ENCODE results near the gene GAGE12E. TPM values are rescaled to one million over a fixed set of nuclear protein-coding genes. Genes with fewer than 3 reads are reported as not detected.
"Not testable (repeated sequence)": the region's sequence is repeated elsewhere in the genome, so short reads cannot be mapped to it uniquely, and the experiment has no call there.

The GAGE12E gene, protein sequence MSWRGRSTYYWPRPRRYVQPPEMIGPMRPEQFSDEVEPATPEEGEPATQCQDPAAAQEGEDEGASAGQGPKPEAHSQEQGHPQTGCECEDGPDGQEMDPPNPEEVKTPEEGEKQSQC
- polyA plus RNA-seq (ENCODE audit: insufficient read length) = not detected
- long read RNA-seq, donor 1 = 0 reads
- long read RNA-seq, donor 2 = 0 reads
- long read RNA-seq, donor 3 = 0 reads
- long read RNA-seq, donor 4 = 0 reads
- long read RNA-seq, donor 5 = 0 reads
- long read RNA-seq, donor 6 = 0 reads
- long read RNA-seq, donor 7 = 0 reads
- long read RNA-seq, donor 8 = 0 reads

DNA sequence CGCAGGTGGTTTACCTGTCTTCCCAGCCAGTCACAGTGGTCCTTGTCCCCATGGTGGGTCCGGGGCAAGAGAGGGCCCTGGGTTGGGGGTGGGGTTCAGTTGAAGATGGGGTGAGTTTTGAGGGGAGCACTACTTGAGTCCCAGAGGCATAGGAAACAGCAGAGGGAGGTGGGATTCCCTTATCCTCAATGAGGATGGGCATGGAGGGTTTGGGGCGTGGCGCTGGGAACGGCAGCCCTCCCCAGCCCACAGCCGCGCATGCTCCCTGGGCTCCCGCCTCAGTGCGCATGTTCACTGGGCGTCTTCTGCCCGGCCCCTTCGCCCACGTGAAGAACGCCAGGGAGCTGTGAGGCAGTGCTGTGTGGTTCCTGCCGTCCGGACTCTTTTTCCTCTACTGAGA is at the start of gene GAGE12E:
TSS of gene GAGE12E (plus strand) at position 301 of the 400 bp plus-strand sequence. CDS start 1,155 bp downstream, outside the sequence.
- not testable (repeated sequence) for DNase-seq

DNA sequence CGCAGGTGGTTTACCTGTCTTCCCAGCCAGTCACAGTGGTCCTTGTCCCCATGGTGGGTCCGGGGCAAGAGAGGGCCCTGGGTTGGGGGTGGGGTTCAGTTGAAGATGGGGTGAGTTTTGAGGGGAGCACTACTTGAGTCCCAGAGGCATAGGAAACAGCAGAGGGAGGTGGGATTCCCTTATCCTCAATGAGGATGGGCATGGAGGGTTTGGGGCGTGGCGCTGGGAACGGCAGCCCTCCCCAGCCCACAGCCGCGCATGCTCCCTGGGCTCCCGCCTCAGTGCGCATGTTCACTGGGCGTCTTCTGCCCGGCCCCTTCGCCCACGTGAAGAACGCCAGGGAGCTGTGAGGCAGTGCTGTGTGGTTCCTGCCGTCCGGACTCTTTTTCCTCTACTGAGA is 19.2 kb upstream of the GAGE12E start, which contains the start of gene GAGE12C:
TSS of gene GAGE12C (plus strand) at position 301 of the 400 bp plus-strand sequence. CDS start 1,155 bp downstream, outside the sequence.
- DNase-seq = not testable (repeated sequence)

DNA sequence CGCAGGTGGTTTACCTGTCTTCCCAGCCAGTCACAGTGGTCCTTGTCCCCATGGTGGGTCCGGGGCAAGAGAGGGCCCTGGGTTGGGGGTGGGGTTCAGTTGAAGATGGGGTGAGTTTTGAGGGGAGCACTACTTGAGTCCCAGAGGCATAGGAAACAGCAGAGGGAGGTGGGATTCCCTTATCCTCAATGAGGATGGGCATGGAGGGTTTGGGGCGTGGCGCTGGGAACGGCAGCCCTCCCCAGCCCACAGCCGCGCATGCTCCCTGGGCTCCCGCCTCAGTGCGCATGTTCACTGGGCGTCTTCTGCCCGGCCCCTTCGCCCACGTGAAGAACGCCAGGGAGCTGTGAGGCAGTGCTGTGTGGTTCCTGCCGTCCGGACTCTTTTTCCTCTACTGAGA is 9.7 kb upstream of the GAGE12E start, which contains the start of gene GAGE12D:
TSS of gene GAGE12D (plus strand) at position 301 of the 400 bp plus-strand sequence. CDS start 1,155 bp downstream, outside the sequence.
- DNase-seq = not testable (repeated sequence)

DNA sequence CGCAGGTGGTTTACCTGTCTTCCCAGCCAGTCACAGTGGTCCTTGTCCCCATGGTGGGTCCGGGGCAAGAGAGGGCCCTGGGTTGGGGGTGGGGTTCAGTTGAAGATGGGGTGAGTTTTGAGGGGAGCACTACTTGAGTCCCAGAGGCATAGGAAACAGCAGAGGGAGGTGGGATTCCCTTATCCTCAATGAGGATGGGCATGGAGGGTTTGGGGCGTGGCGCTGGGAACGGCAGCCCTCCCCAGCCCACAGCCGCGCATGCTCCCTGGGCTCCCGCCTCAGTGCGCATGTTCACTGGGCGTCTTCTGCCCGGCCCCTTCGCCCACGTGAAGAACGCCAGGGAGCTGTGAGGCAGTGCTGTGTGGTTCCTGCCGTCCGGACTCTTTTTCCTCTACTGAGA is 9.5 kb downstream of the GAGE12E start, which contains the start of gene GAGE12F:
TSS of gene GAGE12F (plus strand) at position 301 of the 400 bp plus-strand sequence. CDS start 1,155 bp downstream, outside the sequence.
- DNase-seq = not testable (repeated sequence)

DNA sequence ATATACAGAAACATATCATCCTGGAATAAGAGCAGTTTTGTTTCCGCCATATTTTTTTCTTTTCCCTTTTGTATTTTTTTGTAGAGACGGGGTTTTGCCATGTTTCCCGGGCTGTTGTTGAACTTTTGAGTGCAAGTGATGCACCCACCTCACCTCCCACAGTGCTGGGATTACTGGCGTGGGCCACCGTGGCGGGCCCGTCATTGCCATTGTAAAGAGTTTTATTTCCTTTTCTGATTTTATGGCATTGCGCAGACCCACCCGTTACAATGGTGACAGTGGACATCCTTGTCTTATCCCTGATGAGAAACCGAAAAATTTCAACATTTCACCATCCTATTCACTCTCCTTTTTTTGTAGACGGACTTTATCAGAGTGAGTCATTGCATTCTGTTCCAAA is 17.6 kb downstream of the GAGE12E start:
- DNase-seq = not testable (repeated sequence)

GRCh38 chrX:49569152-49569551 is 18.1 kb downstream of the GAGE12E start:
- DNase-seq = not testable (repeated sequence)

GRCh38 chrX:49570100-49570499 is 19.0 kb downstream of the GAGE12E start, which contains the start of gene GAGE12G:
GAGE12G (plus strand) TSS chrX:49570400; CDS start chrX:49571555, 1,155 bp downstream.
- DNase-seq = not testable (repeated sequence)

GRCh38 chrX:49579649-49580048 is 28.6 kb downstream of the GAGE12E start, which contains the start of gene GAGE12H:
GAGE12H (plus strand) TSS chrX:49579949; CDS start chrX:49581104, 1,155 bp downstream.
- not testable (repeated sequence) for DNase-seq

DNA sequence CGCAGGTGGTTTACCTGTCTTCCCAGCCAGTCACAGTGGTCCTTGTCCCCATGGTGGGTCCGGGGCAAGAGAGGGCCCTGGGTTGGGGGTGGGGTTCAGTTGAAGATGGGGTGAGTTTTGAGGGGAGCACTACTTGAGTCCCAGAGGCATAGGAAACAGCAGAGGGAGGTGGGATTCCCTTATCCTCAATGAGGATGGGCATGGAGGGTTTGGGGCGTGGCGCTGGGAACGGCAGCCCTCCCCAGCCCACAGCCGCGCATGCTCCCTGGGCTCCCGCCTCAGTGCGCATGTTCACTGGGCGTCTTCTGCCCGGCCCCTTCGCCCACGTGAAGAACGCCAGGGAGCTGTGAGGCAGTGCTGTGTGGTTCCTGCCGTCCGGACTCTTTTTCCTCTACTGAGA is 38.1 kb downstream of the GAGE12E start, which contains the start of gene GAGE2A:
TSS of gene GAGE2A (plus strand) at position 301 of the 400 bp plus-strand sequence. CDS start 1,155 bp downstream, outside the sequence.
- DNase-seq = not testable (repeated sequence)

- DNase-seq = not testable (repeated sequence)
Observed at GRCh38 chrX:49589769-49590478, 38.8 kb downstream of the GAGE12E start.

- DNase-seq = not testable (repeated sequence)
Observed at GRCh38 chrX:49590488-49590887, 39.4 kb downstream of the GAGE12E start.

DNA sequence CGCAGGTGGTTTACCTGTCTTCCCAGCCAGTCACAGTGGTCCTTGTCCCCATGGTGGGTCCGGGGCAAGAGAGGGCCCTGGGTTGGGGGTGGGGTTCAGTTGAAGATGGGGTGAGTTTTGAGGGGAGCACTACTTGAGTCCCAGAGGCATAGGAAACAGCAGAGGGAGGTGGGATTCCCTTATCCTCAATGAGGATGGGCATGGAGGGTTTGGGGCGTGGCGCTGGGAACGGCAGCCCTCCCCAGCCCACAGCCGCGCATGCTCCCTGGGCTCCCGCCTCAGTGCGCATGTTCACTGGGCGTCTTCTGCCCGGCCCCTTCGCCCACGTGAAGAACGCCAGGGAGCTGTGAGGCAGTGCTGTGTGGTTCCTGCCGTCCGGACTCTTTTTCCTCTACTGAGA is 47.6 kb downstream of the GAGE12E start, which contains the start of gene GAGE1:
TSS of gene GAGE1 (plus strand) at position 301 of the 400 bp plus-strand sequence. CDS start 1,155 bp downstream, outside the sequence.
- DNase-seq = not testable (repeated sequence)

Other genes with a start within 250 kb of the GAGE12E start
- 0.27 TPM for gene GAGE10, start 247.6 kb upstream of the GAGE12E start, polyA plus RNA-seq (ENCODE audit: insufficient read length)
- gene GAGE12J, start 229.3 kb upstream of the GAGE12E start, polyA plus RNA-seq (ENCODE audit: insufficient read length) = not detected
- not detected for gene GAGE13, start 219.7 kb upstream of the GAGE12E start, polyA plus RNA-seq (ENCODE audit: insufficient read length)
- not detected for gene GAGE12C, start 19.1 kb upstream of the GAGE12E start, polyA plus RNA-seq (ENCODE audit: insufficient read length)
- gene GAGE12D, start 9.6 kb upstream of the GAGE12E start, polyA plus RNA-seq (ENCODE audit: insufficient read length) = not detected
- not detected for gene GAGE12F, start 9.6 kb downstream of the GAGE12E start, polyA plus RNA-seq (ENCODE audit: insufficient read length)
- gene GAGE12G, start 19.1 kb downstream of the GAGE12E start, polyA plus RNA-seq (ENCODE audit: insufficient read length) = not detected
- not detected for gene GAGE12H, start 28.7 kb downstream of the GAGE12E start, polyA plus RNA-seq (ENCODE audit: insufficient read length)
- gene GAGE2A, start 38.2 kb downstream of the GAGE12E start, polyA plus RNA-seq (ENCODE audit: insufficient read length) = not detected
- gene GAGE1, start 47.7 kb downstream of the GAGE12E start, polyA plus RNA-seq (ENCODE audit: insufficient read length) = not detected
- gene PAGE1, start 144.7 kb downstream of the GAGE12E start, polyA plus RNA-seq (ENCODE audit: insufficient read length) = not detected